Measurements from ENCODE around the gene STX3.

STX3 gene

DNA sequence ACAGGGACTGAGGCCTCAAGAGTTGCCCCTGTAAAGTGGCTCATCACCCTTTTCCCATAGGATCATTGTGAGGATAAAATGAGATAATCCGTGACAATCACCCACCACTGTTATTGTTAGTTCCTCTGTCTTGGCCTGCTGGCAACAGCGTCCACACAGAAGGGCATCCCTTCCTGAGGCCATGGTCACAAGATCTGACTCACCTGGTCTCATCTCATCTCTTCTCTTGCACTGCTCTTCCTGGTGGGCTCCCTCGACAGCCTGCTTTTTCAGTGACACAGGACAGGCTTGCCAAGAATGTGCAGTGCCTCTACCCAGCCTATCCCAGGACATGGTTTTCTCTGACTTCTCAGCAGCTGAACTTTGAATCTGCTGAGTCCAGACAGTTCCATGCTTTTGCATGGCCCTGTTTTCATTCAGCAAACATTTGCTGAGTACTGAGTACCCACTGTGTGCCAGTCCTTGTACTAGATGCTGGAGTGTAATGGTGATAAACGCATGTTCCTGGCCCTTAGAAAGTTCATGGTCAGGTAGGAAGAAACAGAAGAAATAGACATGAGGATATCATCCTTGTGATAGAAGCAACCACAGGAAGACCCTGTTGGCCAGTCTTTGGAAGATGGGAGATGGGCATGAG is 3.3 kb downstream of the STX3 start:
- H3K9me3 ChIP-seq (ENCODE audit: control insufficient read depth, low read length), result no peaks in the 10 kb centered on the region
- peaks cover 42% of the 10 kb centered on the region for H3K36me3 ChIP-seq (ENCODE audit: control insufficient read depth, insufficient read depth, low read length)
- H3K27ac ChIP-seq (ENCODE audit: low read depth, low read length, severe bottlenecking), result no peak overlapping the region
- H3K4me3 ChIP-seq (ENCODE audit: extremely low read depth, insufficient read depth, low read length, poor library complexity, severe bottlenecking), result no peak overlapping the region
- WGBS, 2 experiments (ENCODE audit: insufficient coverage in 2 of 2), result 88 to 93% methylated on average over 3 to 4 of the region's 4 CpGs
- H3K4me1 ChIP-seq (ENCODE audit: control insufficient read depth, insufficient read depth, low read length, poor library complexity, severe bottlenecking), result peaks cover 4% of the 10 kb centered on the region

DNA sequence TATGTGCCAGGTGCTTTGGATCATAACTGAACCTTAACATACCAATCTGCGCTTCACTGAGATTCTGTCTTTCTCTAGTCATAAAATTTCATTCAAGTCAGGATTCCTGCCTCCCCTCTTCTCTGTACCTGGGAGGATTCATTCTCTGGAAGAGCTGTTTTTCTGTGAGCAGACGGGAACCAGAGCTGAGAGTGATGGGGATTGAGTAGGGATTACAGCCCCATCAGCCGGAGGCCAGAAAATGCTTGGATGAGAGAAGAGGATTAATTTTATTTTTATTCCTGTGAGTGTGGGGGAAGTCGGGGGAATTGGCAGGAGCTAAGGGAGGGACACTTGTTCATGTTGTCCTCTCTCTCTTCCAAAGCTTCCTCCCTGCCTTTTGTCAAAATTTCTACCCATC is 4.7 kb downstream of the STX3 start:
- no peak overlapping the region for H3K27ac ChIP-seq (ENCODE audit: low read depth, low read length, severe bottlenecking)
- H3K36me3 ChIP-seq (ENCODE audit: control insufficient read depth, insufficient read depth, low read length), result peaks cover 42% of the 10 kb centered on the region
- H3K9me3 ChIP-seq (ENCODE audit: control insufficient read depth, low read length), result no peaks in the 10 kb centered on the region
- peaks cover 4% of the 10 kb centered on the region for H3K4me1 ChIP-seq (ENCODE audit: control insufficient read depth, insufficient read depth, low read length, poor library complexity, severe bottlenecking)
- H3K4me3 ChIP-seq (ENCODE audit: extremely low read depth, insufficient read depth, low read length, poor library complexity, severe bottlenecking), result no peak overlapping the region
- whole genome bisulfite sequencing, 2 experiments (ENCODE audit: insufficient coverage in 2 of 2), result 83% methylated on average over 1 of the region's 4 CpGs; no CpG with 5 or more reads in 1 of the 2 experiments

DNA sequence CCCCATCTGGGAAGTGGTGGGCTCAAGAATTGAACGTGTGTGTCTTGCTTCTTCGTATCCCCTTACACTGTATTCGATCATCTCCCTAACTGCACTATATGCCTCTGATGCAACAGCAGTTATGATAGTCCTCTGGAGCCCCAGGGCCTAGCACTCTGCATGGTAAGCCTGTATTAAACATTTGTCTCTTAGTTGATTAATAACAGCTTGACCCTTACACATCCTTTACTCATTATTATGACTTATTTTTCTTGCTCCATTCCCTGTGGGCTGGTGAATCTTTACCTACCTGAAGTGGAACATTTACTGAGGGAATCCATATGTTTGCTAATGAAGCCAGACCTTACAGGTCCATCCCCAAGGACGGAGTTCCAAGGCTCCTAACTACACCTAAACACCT is 5.6 kb downstream of the STX3 start:
- 93% methylated on average over 4 of the region's 4 CpGs; no CpG with 5 or more reads in 1 of the 2 experiments for WGBS, 2 experiments (ENCODE audit: insufficient coverage in 2 of 2)

DNA sequence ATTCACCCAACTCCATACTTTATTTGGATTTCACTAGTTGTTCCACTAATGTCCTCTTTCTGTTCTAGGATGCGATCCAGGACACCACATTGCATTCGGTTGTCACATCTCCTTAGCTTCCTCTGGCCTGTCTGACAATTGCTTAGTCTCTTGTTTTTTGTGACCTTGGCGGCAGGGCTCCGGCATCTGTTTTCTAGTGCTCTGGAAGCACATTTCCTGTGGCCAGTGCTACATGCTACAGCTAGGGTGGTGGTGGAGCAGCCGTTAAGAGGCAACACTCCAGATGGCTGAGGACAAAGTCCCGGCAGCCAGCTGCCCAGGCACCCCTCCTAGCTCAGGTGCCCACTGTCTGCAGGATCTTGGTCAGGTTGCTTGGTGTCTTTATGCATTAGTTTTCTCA is 6.8 kb downstream of the STX3 start:
- Histone ChIP-seq H3K4me3 (ENCODE audit: extremely low read depth, insufficient read depth, low read length, poor library complexity, severe bottlenecking) (no peak overlapping the region), H3K4me1 (ENCODE audit: control insufficient read depth, insufficient read depth, low read length, poor library complexity, severe bottlenecking) (peaks cover 7% of the 10 kb centered on the region), H3K27ac (ENCODE audit: low read depth, low read length, severe bottlenecking) (no peak overlapping the region), H3K9me3 (ENCODE audit: control insufficient read depth, low read length) (no peaks in the 10 kb centered on the region), H3K36me3 (ENCODE audit: control insufficient read depth, insufficient read depth, low read length) (peaks cover 42% of the 10 kb centered on the region)
- WGBS, 2 experiments (ENCODE audit: insufficient coverage in 2 of 2), result 92 to 95% methylated on average over 6 of the region's 6 CpGs

More for the DNA sequence above, 5.6 kb downstream of the STX3 start:
- Histone ChIP-seq H3K36me3 (ENCODE audit: control insufficient read depth, insufficient read depth, low read length) (peaks cover 42% of the 10 kb centered on the region), H3K9me3 (ENCODE audit: control insufficient read depth, low read length) (no peaks in the 10 kb centered on the region), H3K4me1 (ENCODE audit: control insufficient read depth, insufficient read depth, low read length, poor library complexity, severe bottlenecking) (peaks cover 6% of the 10 kb centered on the region), H3K27ac (ENCODE audit: low read depth, low read length, severe bottlenecking) (no peak overlapping the region), H3K4me3 (ENCODE audit: extremely low read depth, insufficient read depth, low read length, poor library complexity, severe bottlenecking) (no peak overlapping the region)

DNA sequence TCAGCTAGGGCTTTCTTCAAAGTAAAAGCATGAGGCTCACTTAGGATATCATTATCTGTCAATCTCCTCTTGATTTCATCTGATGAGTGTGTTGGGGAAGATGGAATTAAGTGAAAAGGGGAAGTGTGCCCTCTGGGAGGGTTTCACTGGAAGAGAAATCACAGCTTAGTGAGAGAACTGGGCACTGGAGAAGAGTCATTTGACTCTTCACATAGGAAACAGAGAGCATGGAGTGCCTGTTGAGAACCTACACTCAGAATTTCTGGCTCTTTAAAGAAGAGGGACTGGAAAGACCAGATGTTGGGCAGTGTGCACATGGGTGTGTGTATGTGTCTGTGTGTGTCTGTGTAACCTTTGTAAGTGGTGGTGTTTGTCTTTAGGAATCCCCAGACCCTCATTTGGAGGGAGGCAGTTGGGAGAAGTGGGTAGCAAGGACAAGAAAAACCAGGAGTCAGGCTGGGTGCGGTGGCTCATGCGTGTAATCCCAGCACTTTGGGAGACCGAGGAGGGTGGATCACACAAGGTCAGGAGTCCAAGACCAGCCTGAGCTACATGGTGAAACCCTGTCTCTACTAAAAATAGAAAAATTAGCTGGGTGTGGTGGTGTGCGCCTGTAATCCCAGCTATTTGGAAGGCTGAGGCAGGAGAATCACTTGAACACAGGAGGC is 10.0 kb downstream of the STX3 start:
- Histone ChIP-seq H3K27ac (ENCODE audit: low read depth, low read length, severe bottlenecking) (no peak overlapping the region), H3K36me3 (ENCODE audit: control insufficient read depth, insufficient read depth, low read length) (peaks cover 27% of the 10 kb centered on the region), H3K4me1 (ENCODE audit: control insufficient read depth, insufficient read depth, low read length, poor library complexity, severe bottlenecking) (peaks cover 4% of the 10 kb centered on the region), H3K4me3 (ENCODE audit: extremely low read depth, insufficient read depth, low read length, poor library complexity, severe bottlenecking) (no peak overlapping the region), H3K9me3 (ENCODE audit: control insufficient read depth, low read length) (no peaks in the 10 kb centered on the region)
- 83 to 94% methylated on average over 4 of the region's 4 CpGs for WGBS, 2 experiments (ENCODE audit: insufficient coverage in 2 of 2)

DNA sequence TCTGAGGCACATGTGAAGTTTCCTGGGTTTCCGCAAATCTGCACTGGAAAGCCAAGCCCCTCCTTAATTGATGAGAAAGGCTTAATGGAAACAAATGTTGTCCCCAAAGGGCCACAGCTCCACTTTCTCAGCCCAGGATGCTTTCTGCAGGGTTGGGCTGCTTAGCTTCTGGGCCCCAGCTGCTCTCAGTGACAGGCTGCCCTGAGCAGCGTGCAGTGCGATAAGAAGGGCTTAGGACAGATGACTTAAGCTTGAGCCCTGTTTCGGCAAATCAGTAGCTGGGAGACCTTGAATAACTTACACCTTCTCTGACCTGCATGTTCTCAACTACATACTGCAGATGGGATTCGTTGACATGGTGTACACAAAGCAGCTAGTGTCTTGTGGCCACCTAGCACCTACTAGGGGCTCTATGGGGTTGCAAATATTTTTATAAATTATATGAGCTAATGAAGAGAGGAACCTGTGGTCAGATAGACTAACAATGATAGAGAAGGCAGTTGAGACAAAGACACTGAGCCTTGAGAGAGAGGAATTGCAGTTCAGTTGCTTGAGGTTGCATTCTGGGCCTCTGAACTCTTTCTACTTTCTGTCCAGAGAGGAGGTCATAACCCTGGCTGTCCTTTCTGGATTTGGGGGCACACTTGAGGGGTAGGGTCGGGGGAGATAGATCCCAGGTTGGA is 11.5 kb downstream of the STX3 start:
- no peak overlapping the region for H3K27ac ChIP-seq (ENCODE audit: low read depth, low read length, severe bottlenecking)
- H3K9me3 ChIP-seq (ENCODE audit: control insufficient read depth, low read length), result no peaks in the 10 kb centered on the region
- WGBS, 2 experiments (ENCODE audit: insufficient coverage in 2 of 2), result 89% methylated on average over 4 of the region's 6 CpGs

DNA sequence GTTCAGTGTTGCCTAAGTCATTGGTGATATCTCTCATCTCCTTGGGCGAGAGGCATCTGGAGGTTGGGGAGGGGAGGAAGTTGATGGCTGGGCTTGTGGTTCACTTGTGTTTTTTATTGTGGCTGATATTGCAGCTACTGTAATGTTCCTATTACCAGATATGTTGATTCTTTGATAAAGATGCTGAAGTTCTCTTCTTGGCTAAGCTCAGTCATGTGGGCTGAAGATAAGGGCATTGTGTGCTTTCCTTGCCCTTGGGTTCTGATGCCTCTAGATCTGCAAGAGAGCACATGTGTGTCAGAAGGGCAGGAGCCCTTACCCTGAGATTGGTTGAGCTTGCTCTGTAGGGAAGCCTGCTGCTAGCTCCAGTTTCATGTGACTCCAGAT is 12.0 kb downstream of the STX3 start:
- 100% methylated on average over 1 of the region's 1 CpG; no CpG with 5 or more reads in 1 of the 2 experiments for WGBS, 2 experiments (ENCODE audit: insufficient coverage in 2 of 2)
- no peak overlapping the region for H3K27ac ChIP-seq (ENCODE audit: low read depth, low read length, severe bottlenecking)
- H3K9me3 ChIP-seq (ENCODE audit: control insufficient read depth, low read length), result no peaks in the 10 kb centered on the region
- H3K36me3 ChIP-seq (ENCODE audit: control insufficient read depth, insufficient read depth, low read length), result peaks cover 11% of the 10 kb centered on the region
- no peak overlapping the region for H3K4me3 ChIP-seq (ENCODE audit: extremely low read depth, insufficient read depth, low read length, poor library complexity, severe bottlenecking)
- H3K4me1 ChIP-seq (ENCODE audit: control insufficient read depth, insufficient read depth, low read length, poor library complexity, severe bottlenecking), result peaks cover 9% of the 10 kb centered on the region

More for the DNA sequence above, 11.5 kb downstream of the STX3 start:
- peaks cover 15% of the 10 kb centered on the region for H3K36me3 ChIP-seq (ENCODE audit: control insufficient read depth, insufficient read depth, low read length)
- H3K4me1 ChIP-seq (ENCODE audit: control insufficient read depth, insufficient read depth, low read length, poor library complexity, severe bottlenecking), result peaks cover 4% of the 10 kb centered on the region
- H3K4me3 ChIP-seq (ENCODE audit: extremely low read depth, insufficient read depth, low read length, poor library complexity, severe bottlenecking), result no peak overlapping the region

DNA sequence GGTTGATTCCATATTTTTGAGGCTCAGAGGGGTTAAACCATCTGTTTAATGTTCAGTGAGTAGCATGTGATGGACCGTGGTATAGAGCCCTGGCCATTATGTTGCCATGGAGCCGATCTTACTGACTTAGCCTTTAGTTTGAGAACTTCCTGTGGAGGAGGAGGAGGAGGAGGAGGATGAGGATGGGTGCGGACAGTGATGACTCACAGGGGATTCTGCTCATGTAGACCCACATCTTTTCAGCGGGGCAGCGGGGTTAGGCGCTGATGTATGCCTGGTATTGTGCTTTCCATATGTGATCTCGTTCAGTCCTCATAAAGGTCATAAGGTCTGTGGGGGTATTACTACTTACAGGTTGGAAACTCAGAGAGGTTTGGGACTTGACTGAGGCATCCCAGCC is 13.9 kb downstream of the STX3 start:
- H3K9me3 ChIP-seq (ENCODE audit: control insufficient read depth, low read length), result no peaks in the 10 kb centered on the region
- peaks cover 9% of the 10 kb centered on the region for H3K4me1 ChIP-seq (ENCODE audit: control insufficient read depth, insufficient read depth, low read length, poor library complexity, severe bottlenecking)
- 90 to 94% methylated on average over 7 of the region's 7 CpGs for WGBS, 2 experiments (ENCODE audit: insufficient coverage in 2 of 2)
- no peak overlapping the region for H3K27ac ChIP-seq (ENCODE audit: low read depth, low read length, severe bottlenecking)
- peaks cover 17% of the 10 kb centered on the region for H3K36me3 ChIP-seq (ENCODE audit: control insufficient read depth, insufficient read depth, low read length)
- H3K4me3 ChIP-seq (ENCODE audit: extremely low read depth, insufficient read depth, low read length, poor library complexity, severe bottlenecking), result no peak overlapping the region

DNA sequence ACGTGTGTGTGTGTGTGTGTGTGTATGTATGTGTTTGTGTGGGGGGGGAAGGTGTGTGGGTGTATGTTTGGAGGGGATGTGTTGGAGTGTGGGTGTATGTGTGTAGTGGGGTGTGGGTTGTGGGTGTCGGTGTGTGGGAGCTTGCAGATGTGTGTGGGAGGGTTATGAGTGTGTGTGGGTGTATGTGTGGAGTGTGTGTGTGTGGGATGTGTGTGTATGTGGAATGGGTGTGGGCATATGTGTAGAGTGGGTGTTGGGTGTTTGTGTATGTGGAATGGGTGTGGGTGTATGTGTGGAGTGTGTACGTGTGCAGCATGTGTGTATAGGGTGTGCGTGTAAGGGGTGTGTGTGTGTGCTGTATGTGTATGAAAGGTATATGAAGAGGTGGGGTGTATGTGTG is 14.7 kb downstream of the STX3 start:
- Histone ChIP-seq H3K4me1 (ENCODE audit: control insufficient read depth, insufficient read depth, low read length, poor library complexity, severe bottlenecking) (peaks cover 9% of the 10 kb centered on the region), H3K9me3 (ENCODE audit: control insufficient read depth, low read length) (no peaks in the 10 kb centered on the region), H3K36me3 (ENCODE audit: control insufficient read depth, insufficient read depth, low read length) (peaks cover 24% of the 10 kb centered on the region), H3K27ac (ENCODE audit: low read depth, low read length, severe bottlenecking) (no peak overlapping the region), H3K4me3 (ENCODE audit: extremely low read depth, insufficient read depth, low read length, poor library complexity, severe bottlenecking) (no peak overlapping the region)
- 87 to 92% methylated on average over 3 to 4 of the region's 4 CpGs for WGBS, 2 experiments (ENCODE audit: insufficient coverage in 2 of 2)

DNA sequence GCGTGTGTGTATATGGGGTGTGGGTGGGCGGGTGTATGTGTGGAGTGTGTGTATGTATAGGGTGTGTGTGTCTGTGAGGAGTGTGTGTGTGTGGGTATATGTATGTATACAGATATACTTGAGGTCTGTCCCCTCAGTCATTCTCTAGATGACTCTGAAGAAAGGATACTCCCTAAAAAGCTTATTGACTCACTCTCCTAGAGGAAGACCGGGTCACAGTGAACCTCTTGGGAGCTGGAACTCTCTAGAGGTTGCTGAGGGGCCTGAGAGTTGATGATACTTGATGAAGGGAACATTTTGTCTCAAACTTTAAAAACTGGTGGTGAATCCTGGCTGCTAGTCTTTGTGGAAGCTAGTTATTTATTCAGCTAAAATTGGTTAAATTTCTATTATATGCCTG is 15.1 kb downstream of the STX3 start:
- no peaks in the 10 kb centered on the region for H3K9me3 ChIP-seq (ENCODE audit: control insufficient read depth, low read length)
- H3K4me3 ChIP-seq (ENCODE audit: extremely low read depth, insufficient read depth, low read length, poor library complexity, severe bottlenecking), result no peak overlapping the region
- no peak overlapping the region for H3K27ac ChIP-seq (ENCODE audit: low read depth, low read length, severe bottlenecking)
- WGBS, 2 experiments (ENCODE audit: insufficient coverage in 2 of 2), result 100% methylated on average over 1 to 2 of the region's 3 CpGs
- peaks cover 29% of the 10 kb centered on the region for H3K36me3 ChIP-seq (ENCODE audit: control insufficient read depth, insufficient read depth, low read length)
- H3K4me1 ChIP-seq (ENCODE audit: control insufficient read depth, insufficient read depth, low read length, poor library complexity, severe bottlenecking), result peaks cover 10% of the 10 kb centered on the region

DNA sequence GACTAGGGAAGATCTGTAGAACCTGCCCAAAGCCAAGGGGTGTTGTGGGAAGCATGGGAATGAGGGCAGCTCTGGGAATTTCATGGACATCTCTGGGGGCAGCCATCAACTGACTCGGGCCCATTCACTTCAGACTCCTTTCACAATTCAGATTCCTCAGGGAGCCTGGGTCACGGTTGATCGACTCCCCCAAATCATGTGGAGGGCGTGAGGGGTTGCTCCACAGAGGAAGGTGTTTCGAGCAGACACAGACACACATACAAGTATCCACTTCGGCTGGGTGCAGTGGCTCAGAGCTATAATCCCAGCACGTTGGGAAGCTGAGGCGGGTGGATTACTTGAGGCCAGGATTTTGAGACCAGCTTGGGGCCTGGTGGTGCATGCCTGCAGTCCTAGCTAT is 15.7 kb downstream of the STX3 start:
- no peak overlapping the region for H3K27ac ChIP-seq (ENCODE audit: low read depth, low read length, severe bottlenecking)
- 87 to 95% methylated on average over 5 to 7 of the region's 8 CpGs for WGBS, 2 experiments (ENCODE audit: insufficient coverage in 2 of 2)
- H3K4me3 ChIP-seq (ENCODE audit: extremely low read depth, insufficient read depth, low read length, poor library complexity, severe bottlenecking), result no peak overlapping the region
- H3K36me3 ChIP-seq (ENCODE audit: control insufficient read depth, insufficient read depth, low read length), result peaks cover 34% of the 10 kb centered on the region
- H3K9me3 ChIP-seq (ENCODE audit: control insufficient read depth, low read length), result no peaks in the 10 kb centered on the region
- peaks cover 12% of the 10 kb centered on the region for H3K4me1 ChIP-seq (ENCODE audit: control insufficient read depth, insufficient read depth, low read length, poor library complexity, severe bottlenecking)

Measured in mesodermal cell (in vitro differentiated cells).